Retina (tissue), 1 donor: ENCODE results near the gene SYK.
"Not testable (repeated sequence)": the region's sequence is repeated elsewhere in the genome, so short reads cannot be mapped to it uniquely, and the experiment has no call there.

Source experiments
- DNase-seq: peaks from one replicate; pipeline ENCODE4 v3.0.0-alpha.2; 2016

Gene SYK

DNA sequence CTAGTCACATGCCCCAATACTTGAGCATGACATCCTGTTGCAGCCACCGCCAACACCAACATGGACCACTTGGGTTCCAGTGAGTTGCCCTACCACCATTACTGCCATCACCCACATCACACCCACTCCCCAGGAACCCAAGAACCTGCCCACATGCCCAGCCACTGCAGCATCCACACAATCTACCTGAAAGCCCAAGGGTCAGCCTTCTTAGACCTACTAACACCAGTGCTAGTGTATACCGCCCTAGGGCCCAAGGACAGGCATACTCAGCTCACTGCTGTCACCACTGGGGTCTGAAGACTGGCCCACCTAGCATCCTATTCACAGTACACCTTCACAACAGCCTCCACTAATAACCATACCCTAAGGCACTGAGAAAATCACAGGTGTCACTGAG lies 82.0 kb downstream of the SYK start:
- DNase-seq: no peak

GRCh38 chr9:90884178-90884577 lies 82.6 kb downstream of the SYK start:
- DNase-seq: no peak

- not testable (repeated sequence) for DNase-seq
Observed at GRCh38 chr9:90886868-90887267, 85.2 kb downstream of the SYK start.

GRCh38 chr9:90888941-90889340 lies 87.3 kb downstream of the SYK start:
- no peak for DNase-seq

DNA sequence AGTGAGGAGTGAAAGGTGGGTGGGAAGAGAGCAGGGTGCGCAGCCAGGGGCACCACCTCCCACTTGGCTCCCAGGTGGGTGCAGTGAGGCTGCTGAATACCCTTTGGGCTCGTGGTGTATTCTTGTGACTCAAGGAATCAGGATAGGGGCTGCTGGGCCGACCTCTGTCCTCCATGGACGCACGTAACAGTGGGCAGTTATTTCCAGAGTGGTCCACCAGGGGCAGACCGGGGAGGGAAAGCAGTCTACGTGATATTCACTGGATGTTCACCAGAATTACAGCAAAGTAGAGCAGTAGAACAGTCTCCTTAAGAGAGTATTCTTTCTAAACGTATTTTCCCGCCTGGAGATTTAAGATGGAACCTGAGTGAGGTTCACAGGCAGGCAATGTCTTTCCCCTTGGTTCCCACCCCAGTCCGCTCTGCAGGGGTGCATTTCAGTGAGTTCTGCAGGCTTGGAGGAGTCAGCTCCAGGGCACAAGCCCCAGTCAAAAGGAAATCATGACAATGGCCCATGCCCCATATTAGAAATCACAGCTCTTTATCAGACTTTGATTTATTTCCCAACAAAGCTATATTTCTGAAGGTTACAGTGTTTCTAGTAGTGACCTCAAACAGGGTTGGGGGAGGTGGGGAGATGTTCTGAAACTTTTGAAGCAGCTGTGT lies 88.7 kb downstream of the SYK start:
- no peak for DNase-seq

DNA sequence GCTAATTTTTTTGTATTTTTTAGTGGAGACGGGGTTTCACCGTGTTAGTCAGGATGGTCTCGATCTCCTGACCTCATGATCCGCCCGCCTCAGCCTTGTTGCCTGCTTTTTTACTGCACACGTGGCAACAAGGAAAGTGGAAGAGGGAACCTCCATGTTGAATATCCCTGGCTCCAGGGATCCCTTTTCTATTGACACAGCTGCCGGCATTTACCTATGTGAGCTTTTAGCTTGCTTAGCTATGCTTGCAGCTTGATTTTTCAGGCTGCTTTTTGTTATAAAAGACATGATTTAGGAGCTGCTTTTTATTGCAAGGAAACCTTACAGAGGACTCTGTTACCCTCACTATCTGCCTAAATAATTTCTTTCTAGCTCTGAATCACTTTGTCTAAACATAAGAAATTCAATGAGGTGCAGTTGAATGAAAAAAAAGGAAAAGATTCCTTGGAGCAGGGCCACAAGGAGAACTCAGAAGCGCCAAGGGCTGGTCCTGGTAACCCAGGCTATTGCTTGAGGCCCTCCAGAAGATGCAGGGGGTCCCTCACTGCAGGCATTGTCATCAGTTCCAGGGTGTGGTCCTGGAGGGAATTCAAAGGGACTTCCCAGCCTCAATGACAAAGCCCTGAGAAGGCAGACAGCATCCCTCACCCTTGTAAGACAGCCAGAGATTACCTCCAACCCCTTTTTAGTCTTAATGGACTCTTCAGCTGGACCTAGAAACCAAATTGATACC lies 89.9 kb downstream of the SYK start:
- no peak for DNase-seq

- DNase-seq: no peak
Observed at GRCh38 chr9:90892918-90893317, 91.3 kb downstream of the SYK start.

- no peak for DNase-seq
Observed at GRCh38 chr9:90893706-90894105, 92.1 kb downstream of the SYK start.

DNA sequence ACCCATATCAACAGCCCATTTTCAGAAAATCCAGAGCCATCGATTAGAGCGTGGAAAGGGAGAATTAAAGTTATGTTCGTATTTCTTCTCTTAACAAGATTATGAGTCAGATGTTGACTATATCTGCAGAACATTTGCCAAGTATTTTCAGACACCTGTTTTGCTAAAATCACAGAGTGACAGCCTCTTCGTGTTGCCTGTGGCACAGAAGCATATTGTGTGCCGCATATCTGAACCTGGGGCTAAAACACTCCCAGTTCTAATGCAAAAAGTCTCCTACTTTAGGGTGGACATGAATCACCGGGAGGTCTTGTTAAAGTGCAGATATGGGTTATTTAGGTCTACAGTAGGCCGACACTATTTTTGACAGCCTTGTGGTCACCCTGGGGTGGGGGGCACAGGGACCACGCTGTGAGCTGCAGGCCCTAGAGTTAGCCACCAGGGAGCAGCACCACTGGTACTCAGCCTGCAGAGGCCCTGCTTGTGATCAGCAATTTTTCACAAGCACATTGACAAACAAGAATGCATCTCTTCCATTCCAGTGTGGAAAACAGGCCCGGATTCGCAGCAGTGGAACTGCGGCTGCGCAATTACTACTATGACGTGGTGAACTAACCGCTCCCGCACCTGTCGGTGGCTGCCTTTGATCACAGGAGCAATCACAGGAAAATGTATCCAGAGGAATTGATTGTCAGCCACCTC lies 93.5 kb downstream of the SYK start:
- no peak for DNase-seq

GRCh38 chr9:90895786-90896185 lies 94.2 kb downstream of the SYK start:
- no peak for DNase-seq

DNA sequence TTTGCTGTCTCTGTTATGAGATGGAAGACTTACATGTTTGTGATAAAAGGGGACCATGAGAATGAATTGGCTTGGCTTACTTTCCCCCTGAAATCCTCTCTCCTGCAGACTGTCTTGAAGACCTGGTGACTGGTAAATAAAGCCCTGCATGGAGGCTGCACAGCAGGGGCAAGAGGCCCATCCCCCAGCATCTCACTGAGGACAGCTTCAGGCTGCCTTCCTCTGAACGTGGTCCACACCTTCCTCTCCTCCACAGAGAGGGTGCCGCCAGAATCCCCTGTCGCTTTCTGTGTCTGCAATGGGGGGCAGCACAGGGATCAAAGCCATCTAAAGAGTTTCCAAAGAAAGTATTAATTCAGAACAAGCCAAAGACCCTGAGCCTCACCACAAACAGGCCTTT lies 94.6 kb downstream of the SYK start:
- no peak for DNase-seq

- no peak for DNase-seq
Observed at GRCh38 chr9:90898228-90898627, 96.6 kb downstream of the SYK start.

GRCh38 chr9:90899287-90899686 lies 97.7 kb downstream of the SYK start:
- no peak for DNase-seq

- no peak for DNase-seq
Observed at GRCh38 chr9:90900130-90900529, 98.5 kb downstream of the SYK start.

GRCh38 chr9:90901933-90902332 lies 100.3 kb downstream of the SYK start:
- no peak for DNase-seq

DNA sequence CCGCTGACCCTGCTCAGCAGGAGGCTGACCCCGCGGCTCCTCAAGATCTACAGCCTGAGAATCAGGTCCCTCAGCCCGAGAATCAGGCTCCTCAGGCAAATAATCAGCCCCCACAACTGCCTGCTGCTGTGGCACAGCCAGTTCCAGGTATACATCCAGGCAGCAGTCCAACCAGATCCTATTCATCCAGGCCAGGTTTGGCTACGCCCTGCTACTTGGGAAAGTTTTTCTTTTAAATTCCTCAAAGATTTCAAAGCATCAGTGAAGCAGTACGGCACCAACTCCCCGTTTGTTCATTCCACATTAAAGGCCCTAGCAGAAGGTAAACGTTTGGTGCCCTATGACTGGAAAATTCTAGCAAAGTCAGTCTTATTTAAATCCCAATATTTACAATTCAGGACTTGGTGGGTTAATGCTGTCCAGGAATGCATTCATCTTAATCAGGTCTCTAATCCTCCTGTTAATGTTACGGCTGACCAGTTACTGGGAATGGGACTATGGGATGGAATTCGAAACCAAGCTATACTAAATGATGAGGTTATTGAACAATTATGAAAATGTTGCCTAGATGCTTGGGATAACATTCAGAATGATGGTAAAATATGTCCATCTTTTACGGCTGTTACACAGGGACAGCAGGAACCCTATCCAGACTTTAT lies 102.3 kb downstream of the SYK start:
- DNase-seq: no peak

DNA sequence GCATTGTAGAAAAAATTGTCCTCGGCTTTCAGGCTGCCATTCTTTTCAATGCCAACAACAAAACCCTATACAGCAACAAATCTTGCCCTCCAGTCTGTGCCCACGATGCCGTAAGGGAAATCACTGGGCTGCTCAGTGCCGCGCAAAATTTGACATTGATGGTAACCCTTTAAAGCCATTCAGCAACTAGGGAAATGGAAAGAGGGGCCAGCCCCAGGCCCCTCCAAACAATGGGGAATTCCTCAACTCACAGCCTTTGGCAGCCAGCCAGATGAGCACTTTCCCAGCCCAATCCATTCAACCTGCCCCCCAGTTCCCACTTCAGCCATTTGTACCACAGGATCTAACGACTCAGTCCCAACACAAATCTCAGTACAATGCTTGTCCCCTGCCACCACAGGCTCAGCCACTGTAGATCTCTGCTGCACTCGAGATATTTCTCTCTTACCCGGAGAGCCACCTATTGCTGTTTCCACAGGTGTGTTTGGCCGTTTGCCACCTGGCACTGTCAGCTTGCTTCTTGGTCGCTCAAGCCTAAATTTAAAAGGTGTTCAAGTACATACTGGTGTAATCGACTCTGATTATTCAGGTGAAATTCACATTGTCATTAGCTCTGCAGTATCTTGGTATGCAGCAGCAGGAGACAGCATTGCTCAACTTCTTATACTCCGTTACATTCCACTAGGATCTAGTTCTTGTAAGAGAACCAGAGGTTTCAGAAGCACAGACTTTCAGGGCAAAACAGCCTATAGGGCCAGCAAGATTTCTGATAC lies 103.3 kb downstream of the SYK start:
- DNase-seq: no peak

- no peak for DNase-seq
Observed at GRCh38 chr9:90905822-90906221, 104.2 kb downstream of the SYK start.

GRCh38 chr9:90906316-90907055 lies 104.9 kb downstream of the SYK start:
- no peak for DNase-seq

- no peak for DNase-seq
Observed at GRCh38 chr9:90907056-90907445, 105.4 kb downstream of the SYK start.

GRCh38 chr9:90907790-90908189 lies 106.2 kb downstream of the SYK start:
- no peak for DNase-seq

DNA sequence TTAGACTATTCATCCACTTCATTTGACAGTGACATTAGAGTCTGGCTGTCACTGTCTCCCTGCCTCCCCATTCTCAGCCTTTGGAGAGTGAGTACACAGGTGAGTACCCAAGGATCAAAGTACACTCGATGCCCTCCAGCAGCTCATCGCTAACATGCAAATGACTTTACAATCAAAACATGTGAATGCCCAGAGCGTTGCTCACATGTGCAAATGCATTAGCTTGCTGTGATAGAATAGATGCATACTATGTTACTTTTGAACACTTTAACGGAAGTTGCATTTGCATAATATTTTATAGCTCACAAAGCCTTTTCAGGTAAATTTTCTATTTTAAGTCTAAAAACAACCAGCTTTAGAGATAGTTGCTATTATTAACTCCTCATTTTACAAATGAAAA lies 107.6 kb downstream of the SYK start:
- no peak for DNase-seq
